ENCODE measurements around the gene NEURL4.

DNA sequence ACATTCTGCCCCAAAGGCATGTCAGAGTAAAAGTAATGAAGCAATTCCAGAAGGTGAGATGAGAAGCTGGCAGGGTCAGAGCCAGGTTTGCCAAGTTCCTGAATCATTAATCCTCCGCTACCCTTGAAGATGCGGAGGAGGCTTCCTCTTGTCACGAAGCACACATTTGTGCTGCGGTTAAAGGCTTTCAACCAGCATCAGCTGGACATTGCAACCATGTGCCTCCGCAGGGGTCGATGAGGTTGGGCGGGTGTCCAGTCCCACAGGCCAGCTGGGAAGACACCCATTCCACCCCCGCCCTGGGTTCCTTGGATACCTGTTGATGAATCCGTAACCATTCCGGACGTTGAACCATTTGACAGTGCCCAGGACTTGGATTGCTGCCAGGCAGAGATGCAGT is 36.0 kb downstream of the NEURL4 start:
- TF ChIP-seq, protein P1, sequence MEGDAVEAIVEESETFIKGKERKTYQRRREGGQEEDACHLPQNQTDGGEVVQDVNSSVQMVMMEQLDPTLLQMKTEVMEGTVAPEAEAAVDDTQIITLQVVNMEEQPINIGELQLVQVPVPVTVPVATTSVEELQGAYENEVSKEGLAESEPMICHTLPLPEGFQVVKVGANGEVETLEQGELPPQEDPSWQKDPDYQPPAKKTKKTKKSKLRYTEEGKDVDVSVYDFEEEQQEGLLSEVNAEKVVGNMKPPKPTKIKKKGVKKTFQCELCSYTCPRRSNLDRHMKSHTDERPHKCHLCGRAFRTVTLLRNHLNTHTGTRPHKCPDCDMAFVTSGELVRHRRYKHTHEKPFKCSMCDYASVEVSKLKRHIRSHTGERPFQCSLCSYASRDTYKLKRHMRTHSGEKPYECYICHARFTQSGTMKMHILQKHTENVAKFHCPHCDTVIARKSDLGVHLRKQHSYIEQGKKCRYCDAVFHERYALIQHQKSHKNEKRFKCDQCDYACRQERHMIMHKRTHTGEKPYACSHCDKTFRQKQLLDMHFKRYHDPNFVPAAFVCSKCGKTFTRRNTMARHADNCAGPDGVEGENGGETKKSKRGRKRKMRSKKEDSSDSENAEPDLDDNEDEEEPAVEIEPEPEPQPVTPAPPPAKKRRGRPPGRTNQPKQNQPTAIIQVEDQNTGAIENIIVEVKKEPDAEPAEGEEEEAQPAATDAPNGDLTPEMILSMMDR (conservative IDR thresholded peaks at IDR 0.05; ENCODE audit: low read depth, low read length): no peak
- no peak for TF ChIP-seq EZH2 (IDR thresholded peaks at IDR 0.05; ENCODE audit: borderline replicate concordance, low read depth, low read length, poor library complexity, severe bottlenecking)

Data from A673 (cell line).